ENCODE measurements around the gene ATP6V0E2. TPM values are rescaled to one million over a fixed set of nuclear protein-coding genes. Genes with fewer than 3 reads are reported as not detected.
A peak's percentile ranks its signal among the peaks of the same experiment; 100 is the strongest.

Gene ATP6V0E2
- total RNA-seq, 2 donors from 2014 or later, result 6.3 to 58.2 TPM

DNA sequence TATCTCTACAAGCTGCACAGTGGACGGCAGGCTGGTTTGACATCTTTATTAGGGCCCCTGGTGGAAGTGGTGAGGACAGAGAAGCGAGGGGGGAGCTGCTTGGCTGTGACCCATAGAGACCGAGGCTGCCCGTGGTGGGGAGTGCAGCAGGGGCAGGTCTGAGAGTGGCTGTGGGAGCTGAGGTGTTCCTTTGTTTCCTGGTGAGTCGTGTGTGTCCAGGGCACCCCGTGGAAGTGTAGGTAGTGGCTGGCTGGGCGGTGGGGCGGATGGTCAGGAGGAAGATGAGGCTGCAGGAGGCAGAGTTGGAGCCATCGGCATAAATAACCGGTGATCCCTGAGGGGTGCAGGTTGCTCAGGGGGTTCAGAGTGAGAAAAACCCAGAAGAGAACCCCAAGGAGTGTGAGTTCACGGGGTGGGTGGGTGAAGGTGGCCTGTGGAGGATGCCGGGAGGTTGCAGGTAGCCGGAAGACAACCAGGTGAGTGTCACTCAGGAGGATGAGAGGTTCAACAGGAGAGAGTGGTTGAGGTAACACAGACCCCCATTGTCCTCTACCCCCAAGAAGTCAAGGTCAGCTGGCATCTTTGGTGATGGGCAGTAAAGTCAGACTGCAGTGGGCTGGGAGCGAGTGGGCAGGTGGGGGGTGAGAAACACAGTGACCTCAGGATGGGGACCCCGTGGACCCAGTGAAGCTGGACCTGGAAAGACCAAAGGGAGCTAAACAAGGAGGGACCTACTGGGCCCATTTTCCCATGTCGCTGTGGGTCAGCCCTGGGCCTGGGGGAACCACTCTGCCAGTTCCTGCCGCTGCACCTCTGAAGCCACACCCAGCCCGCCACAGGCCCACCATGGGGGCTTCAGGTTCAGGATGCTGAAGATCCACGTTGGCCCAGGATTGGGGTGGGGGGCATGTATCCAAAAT is 7.8 kb downstream of the ATP6V0E2 start:
- DNase-seq (ENCODE audit: low spot score) (no peak), ATAC-seq (ENCODE audit: insufficient number of reproducible peaks, low FRiP score, low read depth) (no peak)
- H3K27me3 ChIP-seq (replicated peaks; ENCODE audit: insufficient read depth), result no peaks in the 10 kb centered on the region
- no peaks in the 10 kb centered on the region for H3K36me3 ChIP-seq
- H3K4me1 ChIP-seq (ENCODE audit: control insufficient read depth in 1 of 2, low read depth in 2 of 2), result peaks cover 3 to 15% of the 10 kb centered on the region in 2 donors
- TF ChIP-seq, protein P1, sequence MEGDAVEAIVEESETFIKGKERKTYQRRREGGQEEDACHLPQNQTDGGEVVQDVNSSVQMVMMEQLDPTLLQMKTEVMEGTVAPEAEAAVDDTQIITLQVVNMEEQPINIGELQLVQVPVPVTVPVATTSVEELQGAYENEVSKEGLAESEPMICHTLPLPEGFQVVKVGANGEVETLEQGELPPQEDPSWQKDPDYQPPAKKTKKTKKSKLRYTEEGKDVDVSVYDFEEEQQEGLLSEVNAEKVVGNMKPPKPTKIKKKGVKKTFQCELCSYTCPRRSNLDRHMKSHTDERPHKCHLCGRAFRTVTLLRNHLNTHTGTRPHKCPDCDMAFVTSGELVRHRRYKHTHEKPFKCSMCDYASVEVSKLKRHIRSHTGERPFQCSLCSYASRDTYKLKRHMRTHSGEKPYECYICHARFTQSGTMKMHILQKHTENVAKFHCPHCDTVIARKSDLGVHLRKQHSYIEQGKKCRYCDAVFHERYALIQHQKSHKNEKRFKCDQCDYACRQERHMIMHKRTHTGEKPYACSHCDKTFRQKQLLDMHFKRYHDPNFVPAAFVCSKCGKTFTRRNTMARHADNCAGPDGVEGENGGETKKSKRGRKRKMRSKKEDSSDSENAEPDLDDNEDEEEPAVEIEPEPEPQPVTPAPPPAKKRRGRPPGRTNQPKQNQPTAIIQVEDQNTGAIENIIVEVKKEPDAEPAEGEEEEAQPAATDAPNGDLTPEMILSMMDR (IDR thresholded peaks at IDR 0.05), result no peak
- no peaks in the 10 kb centered on the region for H3K9me3 ChIP-seq
- no peak overlapping the region for H3K4me3 ChIP-seq
- no peak overlapping the region for H3K27ac ChIP-seq

GRCh38 chr7:149882248-149883047 is 8.7 kb downstream of the ATP6V0E2 start:
- H3K9me3 ChIP-seq, result no peaks in the 10 kb centered on the region
- ATAC-seq (ENCODE audit: insufficient number of reproducible peaks, low FRiP score, low read depth) (no peak), DNase-seq (ENCODE audit: low spot score) (no peak)
- TF ChIP-seq, protein P1 (IDR thresholded peaks at IDR 0.05), result no peak
- no peak overlapping the region for H3K4me3 ChIP-seq
- H3K27me3 ChIP-seq (replicated peaks; ENCODE audit: insufficient read depth), result no peaks in the 10 kb centered on the region
- H3K27ac ChIP-seq, result no peak overlapping the region
- no peaks in the 10 kb centered on the region for H3K36me3 ChIP-seq
- peaks cover 3 to 15% of the 10 kb centered on the region in 2 donors for H3K4me1 ChIP-seq (ENCODE audit: control insufficient read depth in 1 of 2, low read depth in 2 of 2)

DNA sequence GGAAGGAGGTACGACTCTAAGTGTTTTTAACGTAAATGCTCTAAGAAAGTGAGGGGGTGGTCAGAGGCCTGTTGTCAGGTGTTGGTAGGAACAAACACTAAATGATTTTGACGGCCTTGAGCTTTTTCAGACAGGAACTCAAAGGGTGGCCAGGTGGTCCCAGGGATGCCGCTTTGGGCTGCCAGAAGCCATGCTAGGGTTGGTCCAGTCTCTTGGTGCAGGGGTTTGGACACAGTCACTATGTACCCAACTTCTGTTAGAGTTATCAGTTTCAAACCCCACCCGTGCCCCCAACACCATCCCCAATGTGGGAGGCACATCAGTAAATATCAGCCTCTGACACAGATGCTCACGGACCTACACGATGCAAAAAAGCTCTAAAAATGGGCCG is 9.3 kb downstream of the ATP6V0E2 start:
- no peaks in the 10 kb centered on the region for H3K9me3 ChIP-seq
- H3K36me3 ChIP-seq, result no peaks in the 10 kb centered on the region
- TF ChIP-seq, protein P1 (IDR thresholded peaks at IDR 0.05), result no peak
- no peaks in the 10 kb centered on the region for H3K27me3 ChIP-seq (replicated peaks; ENCODE audit: insufficient read depth)
- no peak overlapping the region for H3K4me3 ChIP-seq
- DNase-seq (ENCODE audit: low spot score), result no peak
- H3K27ac ChIP-seq, result no peak overlapping the region
- no peak for ATAC-seq (ENCODE audit: insufficient number of reproducible peaks, low FRiP score, low read depth)
- H3K4me1 ChIP-seq (ENCODE audit: control insufficient read depth in 1 of 2, low read depth in 2 of 2), result peaks cover 3 to 15% of the 10 kb centered on the region in 2 donors

- H3K27me3 ChIP-seq (replicated peaks; ENCODE audit: insufficient read depth), result no peaks in the 10 kb centered on the region
- H3K36me3 ChIP-seq, result no peaks in the 10 kb centered on the region
- peak overlapping the region; percentile 57 for H3K4me3 ChIP-seq
- H3K27ac ChIP-seq, result no peak overlapping the region
- no peak for ATAC-seq (ENCODE audit: insufficient number of reproducible peaks, low FRiP score, low read depth)
- no peak for DNase-seq (ENCODE audit: low spot score)
- TF ChIP-seq, protein P1 (IDR thresholded peaks at IDR 0.05), result peak; percentile 66
- no peaks in the 10 kb centered on the region for H3K9me3 ChIP-seq
- peaks cover 3 to 15% of the 10 kb centered on the region in 2 donors for H3K4me1 ChIP-seq (ENCODE audit: control insufficient read depth in 1 of 2, low read depth in 2 of 2)
Measured at GRCh38 chr7:149883452-149883861, 9.7 kb downstream of the ATP6V0E2 start.

DNA sequence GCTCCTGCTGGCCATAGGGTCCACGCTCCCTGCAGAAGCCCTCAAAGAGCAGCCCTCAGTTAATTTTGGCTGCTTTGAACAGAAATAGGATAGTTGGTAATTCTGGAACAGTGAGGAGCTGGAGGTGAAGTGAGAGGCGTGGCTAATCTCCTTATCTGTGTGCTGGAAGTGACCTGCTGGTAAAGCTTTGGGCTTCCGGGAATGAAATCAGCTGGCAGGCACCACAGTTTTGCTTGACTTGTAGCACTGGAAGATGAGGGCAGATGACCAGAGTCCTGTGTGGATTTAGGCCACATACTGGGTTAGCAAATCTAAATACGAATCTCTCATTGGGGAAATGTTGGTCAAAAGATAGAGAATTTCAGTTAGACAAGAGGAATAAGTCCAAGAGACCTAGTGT is 10.2 kb downstream of the ATP6V0E2 start:
- Histone ChIP-seq H3K36me3 (no peaks in the 10 kb centered on the region), H3K4me1 (ENCODE audit: control insufficient read depth in 1 of 2, low read depth in 2 of 2) (peaks cover 3 to 15% of the 10 kb centered on the region in 2 donors)

More for the DNA sequence above, 10.2 kb downstream of the ATP6V0E2 start:
- Histone ChIP-seq H3K27me3 (replicated peaks; ENCODE audit: insufficient read depth) (no peaks in the 10 kb centered on the region), H3K9me3 (no peaks in the 10 kb centered on the region), H3K27ac (no peak overlapping the region), H3K4me3 (peak overlapping the region; percentile 57)
- TF ChIP-seq, protein P1 (IDR thresholded peaks at IDR 0.05), result no peak
- no peak for ATAC-seq (ENCODE audit: insufficient number of reproducible peaks, low FRiP score, low read depth)
- DNase-seq (ENCODE audit: low spot score), result no peak
